ENCODE data around the gene SLC39A11. TPM values are rescaled to one million over a fixed set of nuclear protein-coding genes. Genes with fewer than 3 reads are reported as not detected.

SLC39A11 gene
- total RNA-seq, 1 experiment from 2014 or later = 15.2 TPM

DNA sequence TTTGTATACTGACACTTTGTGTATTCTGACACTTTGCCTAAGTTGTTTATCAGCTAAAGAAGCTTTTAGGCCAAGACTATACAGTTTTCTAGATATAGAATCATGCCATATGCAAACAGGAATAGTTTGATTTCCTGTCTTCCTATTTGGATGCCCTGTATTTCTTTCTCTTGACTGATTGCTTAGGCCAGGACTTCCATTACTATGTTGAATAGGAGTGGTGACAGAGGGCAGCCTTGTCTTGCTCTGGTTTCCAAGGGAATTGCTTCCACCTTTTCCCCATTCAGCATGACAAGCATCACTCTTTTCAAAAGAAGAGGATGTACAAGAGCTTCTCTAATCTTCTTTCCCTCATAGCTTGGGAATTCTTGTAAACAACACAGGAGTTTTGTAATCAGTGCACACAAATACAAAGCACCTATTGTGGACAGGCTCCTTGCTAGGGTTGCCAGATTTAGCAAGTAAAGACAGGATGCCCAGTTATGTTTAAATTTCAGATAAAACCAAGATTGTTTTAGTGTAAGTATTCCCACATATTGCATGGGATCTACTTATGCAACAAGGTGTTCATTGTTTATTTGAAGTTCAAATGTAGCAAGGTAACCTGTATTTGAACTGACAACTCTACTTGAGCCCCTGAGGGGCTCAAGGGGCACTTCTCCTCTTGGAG lies 233.5 kb downstream of the SLC39A11 start:
- Mint-ChIP-seq H3K27me3 (ENCODE audit: low read depth) (no peaks in the 10 kb centered on the region; the same call in 1 of the 2 replicates), H3K27ac (no peak overlapping the region), H3K36me3 (ENCODE audit: insufficient read depth in 1 of 3, low read depth in 3 of 3) (no peaks in the 10 kb centered on the region; a peak in 1 of 7 replicates), H3K9me3 (no peaks in the 10 kb centered on the region; a peak in 1 of 5 replicates), H3K4me3 (no peak overlapping the region), H3K4me1 (peaks cover 12 to 14% of the 10 kb centered on the region in 2 experiments)
- Histone ChIP-seq H3K14ac (ENCODE audit: insufficient read depth, low read length) (no peak overlapping the region), H2AFZ (ENCODE audit: low read length) (no peak overlapping the region), H3K9me3 (ENCODE audit: control insufficient read depth, low read depth, low read length) (no peaks in the 10 kb centered on the region), H4K91ac (ENCODE audit: insufficient read length, low read depth, low read length) (no peak overlapping the region), H2BK12ac (ENCODE audit: insufficient read length, low read depth, low read length) (no peak overlapping the region), H3K4me1 (ENCODE audit: insufficient read depth, low read length) (no peaks in the 10 kb centered on the region), H2BK120ac (ENCODE audit: low read depth, low read length, poor library complexity, severe bottlenecking) (no peak overlapping the region), H3K79me2 (ENCODE audit: insufficient read depth, low read length) (no peaks in the 10 kb centered on the region), H3K9ac (ENCODE audit: extremely low read depth, insufficient read length, low read length) (no peak overlapping the region), H3K27me3 (ENCODE audit: insufficient read depth, low read length) (no peaks in the 10 kb centered on the region), H3K23ac (ENCODE audit: insufficient read length, low read depth, low read length) (no peak overlapping the region), H2BK20ac (ENCODE audit: low read depth, low read length, poor library complexity, severe bottlenecking) (no peak overlapping the region), H2BK15ac (ENCODE audit: low read depth, low read length) (no peak overlapping the region), H3K4ac (ENCODE audit: low read depth, low read length) (no peak overlapping the region), H4K8ac (replicated peaks; ENCODE audit: insufficient read length, low read depth, low read length) (no peak overlapping the region), H2AK5ac (ENCODE audit: insufficient read length, low read length) (no peak overlapping the region), H4K20me1 (ENCODE audit: control insufficient read depth, insufficient read depth, insufficient read length) (no peaks in the 10 kb centered on the region), H3T11ph (ENCODE audit: low read length) (no peak overlapping the region), H3K79me1 (ENCODE audit: insufficient read depth, low read depth, low read length, poor library complexity, severe bottlenecking) (no peaks in the 10 kb centered on the region), H3K18ac (ENCODE audit: insufficient read length, low read depth, low read length) (no peak overlapping the region), H3K23me2 (ENCODE audit: insufficient read length, low read depth, low read length, poor library complexity, severe bottlenecking) (no peaks in the 10 kb centered on the region), H3K56ac (ENCODE audit: insufficient read length, low read depth, low read length) (no peak overlapping the region), H3K27ac (ENCODE audit: insufficient read length, low read depth, low read length) (no peak overlapping the region), H3K4me2 (ENCODE audit: insufficient read depth, insufficient read length, low read length) (no peak overlapping the region), H2BK5ac (ENCODE audit: insufficient read length, low read length) (no peak overlapping the region), H4K5ac (ENCODE audit: insufficient read length, low read depth, low read length) (no peak overlapping the region)
- DNase-seq = no peak
- TF ChIP-seq, protein P1, sequence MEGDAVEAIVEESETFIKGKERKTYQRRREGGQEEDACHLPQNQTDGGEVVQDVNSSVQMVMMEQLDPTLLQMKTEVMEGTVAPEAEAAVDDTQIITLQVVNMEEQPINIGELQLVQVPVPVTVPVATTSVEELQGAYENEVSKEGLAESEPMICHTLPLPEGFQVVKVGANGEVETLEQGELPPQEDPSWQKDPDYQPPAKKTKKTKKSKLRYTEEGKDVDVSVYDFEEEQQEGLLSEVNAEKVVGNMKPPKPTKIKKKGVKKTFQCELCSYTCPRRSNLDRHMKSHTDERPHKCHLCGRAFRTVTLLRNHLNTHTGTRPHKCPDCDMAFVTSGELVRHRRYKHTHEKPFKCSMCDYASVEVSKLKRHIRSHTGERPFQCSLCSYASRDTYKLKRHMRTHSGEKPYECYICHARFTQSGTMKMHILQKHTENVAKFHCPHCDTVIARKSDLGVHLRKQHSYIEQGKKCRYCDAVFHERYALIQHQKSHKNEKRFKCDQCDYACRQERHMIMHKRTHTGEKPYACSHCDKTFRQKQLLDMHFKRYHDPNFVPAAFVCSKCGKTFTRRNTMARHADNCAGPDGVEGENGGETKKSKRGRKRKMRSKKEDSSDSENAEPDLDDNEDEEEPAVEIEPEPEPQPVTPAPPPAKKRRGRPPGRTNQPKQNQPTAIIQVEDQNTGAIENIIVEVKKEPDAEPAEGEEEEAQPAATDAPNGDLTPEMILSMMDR (conservative IDR thresholded peaks at IDR 0.05) = no peak
